SIG-M5 (cell line): ENCODE measurements around the gene APPBP2.
"Not testable (repeated sequence)": the region's sequence is repeated elsewhere in the genome, so short reads cannot be mapped to it uniquely, and the experiment has no call there.

Experiments used
- DNase-seq: peaks from one replicate; lab custom pipeline; 2025; lab: John Stamatoyannopoulos, UW

APPBP2 gene

DNA sequence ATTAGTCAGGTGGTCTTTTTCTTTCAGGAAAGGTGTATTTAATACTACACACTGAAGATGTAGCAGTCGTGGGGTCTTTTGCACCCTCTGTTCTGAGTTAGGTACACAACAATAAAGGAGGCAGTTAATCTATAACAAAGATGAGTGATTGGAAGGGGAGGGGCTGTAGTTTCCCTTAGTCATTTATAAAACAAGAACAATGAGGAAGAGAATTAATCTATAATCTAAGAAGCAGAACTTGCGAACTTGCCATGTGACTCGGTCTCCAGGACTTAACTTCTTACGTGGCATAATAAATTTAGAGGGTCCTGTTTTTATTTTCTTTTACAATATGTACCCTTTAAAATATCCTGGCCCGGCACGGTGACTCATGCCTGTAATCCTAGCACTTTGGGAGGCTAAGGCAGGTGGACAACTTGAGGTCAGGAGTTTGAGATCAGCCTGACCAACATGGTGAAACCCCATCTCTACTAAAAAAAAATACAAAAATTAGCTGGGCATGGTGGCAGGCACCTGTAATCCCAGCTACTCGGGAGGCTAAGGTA, 8.6 kb upstream of the APPBP2 start:
- DNase-seq = no peak

GRCh38 chr17:60534010-60534555, 8.0 kb upstream of the APPBP2 start:
- no peak for DNase-seq

GRCh38 chr17:60529806-60530205, 3.8 kb upstream of the APPBP2 start:
- DNase-seq = no peak

- DNase-seq = no peak
Observed at GRCh38 chr17:60528828-60529227, 2.8 kb upstream of the APPBP2 start.

GRCh38 chr17:60527701-60528100, 1.7 kb upstream of the APPBP2 start:
- no peak for DNase-seq

DNA sequence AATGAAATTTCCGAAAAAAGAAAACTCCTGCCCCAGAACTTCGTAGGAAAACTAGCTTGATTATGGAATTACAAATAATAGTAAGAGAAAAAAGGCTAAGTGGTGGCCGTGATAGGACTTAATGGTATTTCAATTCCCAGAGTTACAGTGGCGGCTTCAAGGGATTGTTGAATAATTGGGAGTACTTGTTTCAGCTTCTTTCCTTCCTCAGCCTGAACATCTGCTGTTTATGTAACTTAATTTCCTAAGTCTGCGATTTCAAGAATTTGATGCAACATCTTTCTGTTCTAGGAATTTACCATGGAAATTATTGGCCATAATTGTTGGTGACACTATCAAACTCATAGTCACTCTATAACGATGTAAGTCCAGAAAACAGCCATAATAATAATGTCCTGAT, 684 bp upstream of the APPBP2 start:
- DNase-seq = no peak

- DNase-seq = no peak
Observed at GRCh38 chr17:60525328-60525684, 736 bp downstream of the APPBP2 start.

DNA sequence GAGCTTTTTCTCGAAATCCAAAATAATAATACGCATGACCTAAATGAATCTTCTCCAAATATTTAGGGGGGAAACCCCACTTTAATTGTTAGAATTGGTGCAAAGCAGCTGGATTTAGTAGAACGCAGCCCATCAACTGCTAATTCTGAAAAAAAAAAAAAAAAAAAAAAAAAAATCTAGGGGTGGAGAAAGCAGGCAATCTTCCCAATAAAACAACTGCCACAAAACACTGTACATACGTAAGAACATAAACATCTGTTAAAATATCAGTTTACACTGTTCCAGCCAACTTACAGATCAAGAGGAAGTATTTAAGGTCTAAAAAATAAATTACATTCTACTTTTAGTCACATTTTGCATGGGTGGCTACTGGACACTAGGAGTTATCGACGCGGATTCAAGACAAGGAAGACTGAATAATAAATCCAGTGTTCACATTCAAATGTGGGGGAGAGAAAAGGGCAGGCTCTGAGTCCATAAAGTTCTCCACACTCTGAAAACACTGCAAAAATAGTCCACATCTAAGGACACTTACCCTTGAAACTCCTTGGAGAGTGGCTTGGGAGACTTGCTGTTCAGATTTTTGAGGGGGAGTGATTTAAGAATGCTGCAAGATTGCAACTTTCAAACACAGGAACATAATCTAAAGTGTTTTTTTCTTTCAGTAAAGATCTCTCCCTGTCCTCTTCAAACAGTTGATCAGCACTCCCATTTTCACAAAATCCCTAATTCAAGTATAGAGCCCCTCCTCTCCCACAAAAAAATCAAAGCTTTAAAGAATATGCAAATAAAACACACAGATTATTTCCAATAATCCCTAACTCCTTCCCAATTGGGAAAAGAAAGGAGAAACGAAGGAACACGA, 1.3 kb downstream of the APPBP2 start:
- DNase-seq = no peak

- DNase-seq = no peak
Observed at GRCh38 chr17:60523822-60524221, 2.2 kb downstream of the APPBP2 start.

GRCh38 chr17:60522889-60523626, 3.0 kb downstream of the APPBP2 start:
- DNase-seq = no peak

DNA sequence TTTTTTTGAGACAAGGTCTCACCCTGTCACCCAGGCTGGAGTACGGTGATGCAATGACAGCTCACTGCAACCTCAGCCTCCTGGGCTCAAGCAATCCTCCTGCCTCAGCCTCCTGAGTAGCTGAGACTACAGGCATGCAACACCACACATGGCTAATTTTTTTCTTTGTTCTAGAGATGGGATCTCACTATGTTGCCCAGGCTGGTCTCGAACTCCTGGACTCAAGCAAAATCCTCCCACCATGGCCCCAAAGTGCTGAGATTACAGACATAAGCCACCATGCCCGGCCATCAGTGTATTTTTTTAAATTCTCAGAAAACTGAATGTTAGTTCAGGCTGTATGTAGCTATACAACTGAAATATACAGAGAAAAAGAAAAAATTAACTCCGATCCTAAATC, 6.2 kb downstream of the APPBP2 start:
- DNase-seq = no peak

DNA sequence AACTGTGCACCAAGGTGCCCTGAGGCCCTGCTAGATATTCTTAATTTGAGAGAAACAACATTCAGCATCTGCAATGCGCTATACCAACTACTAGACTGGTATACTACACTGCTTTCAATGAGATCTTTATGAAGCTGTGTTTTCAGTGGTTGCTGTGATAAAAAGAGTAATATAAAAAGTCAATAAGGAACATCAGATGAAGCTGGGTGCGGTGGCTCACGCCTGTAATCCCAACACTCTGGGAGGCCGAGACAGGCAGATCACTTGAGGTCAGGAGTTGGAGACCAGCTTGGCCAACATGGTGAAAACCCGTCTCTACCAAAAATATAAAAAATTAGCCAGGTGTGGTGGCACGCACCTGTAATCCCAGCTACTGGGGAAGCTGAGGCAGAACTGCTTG, 10.4 kb downstream of the APPBP2 start:
- not testable (repeated sequence) for DNase-seq

GRCh38 chr17:60515199-60515598, 10.8 kb downstream of the APPBP2 start:
- DNase-seq = not testable (repeated sequence)

- DNase-seq = no peak
Observed at GRCh38 chr17:60514500-60514899, 11.5 kb downstream of the APPBP2 start.

DNA sequence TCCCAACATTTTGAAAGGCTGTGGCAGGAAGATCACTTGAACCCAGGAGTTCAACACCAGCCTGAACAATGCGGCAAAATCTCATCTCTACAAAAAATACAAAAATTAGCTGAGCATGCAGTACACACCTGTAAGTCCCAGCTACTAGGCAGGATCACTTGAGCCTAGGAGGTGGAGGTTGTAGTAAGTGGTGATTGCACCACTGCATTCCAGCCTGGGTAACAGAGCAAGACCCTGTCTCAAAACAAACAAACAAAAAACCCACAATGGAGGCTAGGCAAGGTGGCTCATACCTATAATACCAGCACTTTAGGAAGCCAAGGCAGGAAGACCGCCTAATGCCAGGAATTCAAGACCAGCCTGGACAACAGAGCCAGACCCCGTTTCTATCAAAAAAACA, 12.0 kb downstream of the APPBP2 start:
- no peak for DNase-seq

DNA sequence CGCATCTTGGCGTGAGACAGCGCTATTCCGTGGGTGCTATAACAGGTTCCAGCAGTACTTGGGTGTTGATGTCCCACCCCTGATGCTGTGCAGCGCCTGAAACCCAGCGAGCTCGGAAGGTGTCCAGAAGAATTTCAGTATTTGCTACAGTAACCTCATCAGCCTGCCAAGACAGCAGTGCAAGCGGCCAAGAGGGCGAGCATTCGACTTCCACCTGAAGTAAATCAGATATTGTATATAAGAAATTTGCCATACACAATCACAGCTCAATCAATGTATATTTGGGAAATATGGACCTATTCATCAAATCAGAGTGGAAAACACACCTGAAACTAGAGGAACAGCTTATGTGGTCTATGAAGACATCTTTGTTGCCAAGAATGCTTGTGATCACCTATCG, 13.0 kb downstream of the APPBP2 start:
- no peak for DNase-seq

DNA sequence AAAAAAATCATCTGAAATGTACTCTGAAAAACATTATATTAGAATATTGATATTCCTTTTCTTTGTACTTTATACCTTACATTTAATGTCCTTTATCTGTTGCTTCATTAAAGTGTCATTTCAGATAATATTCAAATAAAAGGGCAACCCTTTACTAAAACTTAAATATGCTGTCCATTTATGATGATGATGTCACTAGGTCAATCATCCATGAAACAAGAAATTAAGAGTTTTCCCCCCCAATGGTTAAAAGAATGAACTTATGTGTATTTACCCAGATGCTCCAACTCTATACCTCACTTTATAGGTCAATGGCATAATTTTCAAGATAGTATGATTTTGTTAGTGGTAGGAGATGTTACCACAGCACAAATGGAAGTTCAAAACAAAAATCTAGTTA, 15.3 kb downstream of the APPBP2 start:
- no peak for DNase-seq

DNA sequence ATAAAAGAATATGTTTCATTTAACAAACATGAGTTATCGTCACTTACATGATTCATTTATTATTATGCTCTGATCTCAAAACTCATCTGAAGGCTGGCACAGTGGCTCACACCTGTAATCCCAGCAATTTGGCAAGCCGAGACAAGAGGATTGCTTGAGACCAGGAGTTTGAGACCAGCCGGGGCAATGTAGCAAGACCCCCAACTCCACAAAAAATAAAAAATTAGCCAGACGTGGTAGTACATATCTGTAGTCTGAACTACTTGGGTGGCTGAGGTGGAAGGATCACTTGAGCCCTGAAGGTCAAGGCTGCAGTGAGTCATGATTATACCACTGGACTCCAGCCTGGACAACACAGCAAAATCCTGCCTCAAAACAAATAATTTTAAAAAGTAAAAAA, 16.0 kb downstream of the APPBP2 start:
- no peak for DNase-seq

DNA sequence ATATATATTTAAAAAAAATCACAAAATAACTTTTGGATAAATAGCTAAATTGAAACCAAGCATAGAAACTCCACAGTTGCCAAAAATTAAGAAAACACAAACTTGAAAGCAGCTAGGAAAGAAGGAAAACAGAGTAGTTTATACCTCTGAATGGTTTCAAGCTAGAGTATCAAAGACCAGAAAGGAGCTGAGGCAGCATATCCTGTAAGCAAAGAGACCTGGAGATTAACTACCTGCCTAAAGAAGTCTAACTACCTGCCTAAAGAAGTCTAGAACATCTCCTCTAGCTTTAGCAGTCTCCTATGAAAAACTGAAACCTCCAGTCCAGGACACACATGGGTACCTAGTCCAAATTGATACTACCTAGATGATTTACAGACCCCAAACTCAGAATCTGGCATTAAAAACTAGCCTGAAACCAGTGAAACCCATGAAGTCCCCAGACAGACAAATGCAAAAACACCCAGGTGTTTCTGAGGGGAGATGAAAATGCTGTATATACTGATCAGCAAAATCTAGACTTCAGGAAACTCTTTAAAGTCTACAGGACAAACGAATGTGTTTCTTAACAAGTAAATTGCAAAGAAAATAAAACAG, 17.6 kb downstream of the APPBP2 start:
- no peak for DNase-seq

DNA sequence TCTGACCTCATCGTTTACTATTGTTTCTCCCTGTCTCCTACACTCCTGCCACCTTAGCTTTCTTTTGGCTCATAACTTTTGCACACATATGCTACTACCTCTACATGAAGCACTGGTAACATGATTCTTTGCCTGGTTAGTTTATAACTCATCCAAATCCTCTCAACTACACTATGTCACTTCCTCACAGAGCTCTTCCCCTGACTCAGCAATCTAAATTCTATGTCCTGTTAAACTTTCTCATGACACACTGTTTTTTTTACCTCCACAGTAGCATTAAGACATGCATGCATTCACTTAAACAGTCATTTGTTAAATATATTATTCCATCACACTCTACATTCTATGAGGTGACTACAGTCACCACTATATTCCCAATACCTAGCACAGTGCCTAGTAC, 19.7 kb downstream of the APPBP2 start:
- DNase-seq = no peak

- DNase-seq = no peak
Observed at GRCh38 chr17:60502145-60502544, 23.9 kb downstream of the APPBP2 start.

GRCh38 chr17:60501589-60501988, 24.5 kb downstream of the APPBP2 start:
- DNase-seq = no peak

GRCh38 chr17:60496041-60496440, 30.0 kb downstream of the APPBP2 start:
- no peak for DNase-seq
